GM12878 (cell line): Measurements from ENCODE around the gene LRRC63. TPM values are rescaled to one million over a fixed set of nuclear protein-coding genes. Genes with fewer than 3 reads are reported as not detected.

ENCODE experiments used
- ATAC-seq: fragments of 200-7000 bp; cut with Tn5 transposase; 3 replicates; pipeline ENCODE4 v1.9.1; 2020; ENCODE audit warnings: mild to moderate bottlenecking, moderate library complexity
- BruUV-seq: library from RNA; stranded (reverse); fragments of 400-500 nt; replicated peaks from 2 replicates; lab custom pipeline; 2021; lab: Mats Ljungman, UMichigan
- CTCF ChIA-PET: fragments of 300-600 bp; sonication (Branson Sonifier 250); formaldehyde crosslinking; extraction: SDS; loops from one replicate; lab custom pipeline; 2021; ENCODE audit warnings: inconsistent platforms; lab: Yijun Ruan, JAX
- POLR2A ChIA-PET: fragments of 350-600 bp; formaldehyde crosslinking; extraction: SDS; loops from one replicate; lab custom pipeline; 2021; ENCODE audit warnings: inconsistent platforms; lab: Charles Lee
- RAD21 ChIA-PET: fragments of 300-600 bp; sonication (Branson Sonifier 250); formaldehyde crosslinking; loops from one replicate; lab custom pipeline; 2023; ENCODE audit warnings: antibody characterized with exemption; ENCODE audit not compliant: unreplicated experiment; lab: Charles Lee
- SMC1A ChIA-PET: fragments of 300-600 bp; sonication (Branson Sonifier 250); formaldehyde crosslinking; loops from one replicate; lab custom pipeline; 2023; ENCODE audit not compliant: unreplicated experiment, uncharacterized antibody; lab: Charles Lee
- DNase-seq: peaks from one replicate; pipeline ENCODE4 v3.0.0-alpha.2; 2011; ENCODE audit warnings: low read depth, low spot score
- FAIRE-seq: peaks from 3 replicates; lab custom pipeline; 2011; peaks lifted over from hg19 to GRCh38; lab: Jason Lieb, UNC
- H2AFZ ChIP-seq: 2 replicates; pipeline ENCODE4 v1.6.0; 2011; ENCODE audit warnings: low read depth, low read length, control low read depth; ENCODE audit not compliant: control insufficient read depth
- H3K27ac ChIP-seq: 2 replicates; pipeline ENCODE4 v1.5.1; 2011; ENCODE audit warnings: control low read depth; ENCODE audit not compliant: control insufficient read depth, insufficient read depth
- H3K27me3 ChIP-seq, 2 experiments: replicated peaks in 1 of 2; 2 replicates each; pipeline versions ENCODE4 v1.6.0 to v1.6.1; 2011; ENCODE audit warnings: low read length in 1 of 2; ENCODE audit not compliant: control insufficient read depth in 2 of 2, insufficient read depth in 2 of 2
- H3K36me3 ChIP-seq, 2 experiments: 2 replicates each; pipeline ENCODE4 v1.5.1; 2011; ENCODE audit warnings: low read length in 1 of 2; ENCODE audit not compliant: control insufficient read depth in 2 of 2, insufficient read depth in 2 of 2
- H3K4me1 ChIP-seq: 2 replicates; pipeline ENCODE4 v1.6.1; 2011; ENCODE audit warnings: mild to moderate bottlenecking, low read length, moderate library complexity, mixed read lengths; ENCODE audit not compliant: control insufficient read depth, insufficient read depth
- H3K4me2 ChIP-seq: 2 replicates; pipeline ENCODE4 v1.6.0; 2011; ENCODE audit warnings: control low read depth; ENCODE audit not compliant: control insufficient read depth, insufficient read depth
- H3K4me3 ChIP-seq: fragments of 200-600 bp; sonication (generic); 2 replicates; pipeline ENCODE4 v1.5.1; 2016
- H3K79me2 ChIP-seq: 2 replicates; pipeline ENCODE4 v1.6.0; 2011; ENCODE audit warnings: low read length; ENCODE audit not compliant: control insufficient read depth, insufficient read depth
- H3K9ac ChIP-seq: 2 replicates; pipeline ENCODE4 v1.8.0; 2011; ENCODE audit warnings: low read length, control low read depth, mixed read lengths; ENCODE audit not compliant: control insufficient read depth, insufficient read depth
- H3K9me3 ChIP-seq: replicated peaks from 3 replicates; pipeline ENCODE4 v1.5.1; 2011; ENCODE audit warnings: mild to moderate bottlenecking, low read length; ENCODE audit not compliant: control insufficient read depth, insufficient read depth
- H4K20me1 ChIP-seq: 2 replicates; pipeline ENCODE4 v1.6.0; 2011; ENCODE audit not compliant: control insufficient read depth, insufficient read depth
- BHLHE40 ChIP-seq, 2 experiments: fragments of 450-650 bp in 1 of 2; IDR thresholded peaks; 2 replicates each; pipeline ENCODE4 v1.6.1; 2011 to 2017; ENCODE audit warnings: low read depth in 2 of 2, borderline replicate concordance in 1 of 2, improper control_type of control experiment in 1 of 2, low read length in 1 of 2, mild to moderate bottlenecking in 1 of 2
- CHD1 ChIP-seq: IDR thresholded peaks from 2 replicates; pipeline ENCODE4 v1.6.1; 2012; ENCODE audit warnings: low read depth, low read length, improper control_type of control experiment
- CHD4 ChIP-seq: fragments of 200-600 bp; sonication (generic); IDR thresholded peaks from 2 replicates; pipeline ENCODE4 v1.6.1; 2016; ENCODE audit warnings: mild to moderate bottlenecking
- FOXM1 ChIP-seq: IDR thresholded peaks from 2 replicates; pipeline ENCODE4 v1.6.1; 2012; ENCODE audit warnings: low read depth, mild to moderate bottlenecking, inconsistent platforms, low read length, moderate library complexity
- MYC ChIP-seq: IDR thresholded peaks from 2 replicates; pipeline ENCODE4 v1.6.1; 2011; ENCODE audit warnings: mild to moderate bottlenecking, low read length, moderate library complexity, inconsistent platforms; ENCODE audit not compliant: insufficient read depth, insufficient replicate concordance, insufficient read length, severe bottlenecking
- PML ChIP-seq: IDR thresholded peaks from 2 replicates; pipeline ENCODE4 v1.6.1; 2012; ENCODE audit warnings: low read length, inconsistent platforms
- RB1 ChIP-seq: fragments of 450-650 bp; formaldehyde crosslinking; IDR thresholded peaks from 2 replicates; pipeline ENCODE4 v1.6.1; 2017; ENCODE audit warnings: mild to moderate bottlenecking, borderline replicate concordance
- RBBP5 ChIP-seq: fragments of 200-600 bp; sonication (generic); conservative IDR thresholded peaks from 2 replicates; pipeline ENCODE4 v1.6.1; 2016
- STAT3 ChIP-seq: IDR thresholded peaks from 2 replicates; pipeline ENCODE4 v1.6.1; 2011; ENCODE audit warnings: low read depth, low read length, improper control_type of control experiment
- ZNF274 ChIP-seq: IDR thresholded peaks from one replicate; pipeline ENCODE4 v1.8.0; 2011; ENCODE audit not compliant: insufficient read length, insufficient read depth
- ZNF384 ChIP-seq: IDR thresholded peaks from 2 replicates; pipeline ENCODE4 v1.6.1; 2012; ENCODE audit warnings: low read depth, mild to moderate bottlenecking, low read length, improper control_type of control experiment, borderline replicate concordance
- WGBS: methylation state at CpG from one replicate; pipeline ENCODE4 v1.1.6; 2016; ENCODE audit warnings: low lambda C conversion rate; ENCODE audit not compliant: insufficient replicate concordance, insufficient coverage; ENCODE audit errors: missing lambda C conversion rate; 5-methylcytosine and 5-hydroxymethylcytosine counted together
- in situ Hi-C: fragments of 300-500 bp; cut with MboI; formaldehyde crosslinking; loops from 9 replicates; pipeline ENCODE4 v1.14.3; 2018; ENCODE audit warnings: mixed read lengths
- intact Hi-C: fragments of 100-400 bp; cut with micrococcal nuclease; formaldehyde crosslinking; loops from one replicate; pipeline ENCODE4 v1.14.2; 2022; ENCODE audit not compliant: unreplicated experiment
- polyA plus RNA-seq, 11 experiments: library from polyadenylated mRNA; depleted of rRNA in 4 of 11; unstranded in 6 of 11; stranded (reverse) in 5 of 11; fragments of >200 nt; fragmentation: Nextera tagmentation in 4 of 11; fragmentation: Illumina TruSeq in 1 of 11; extraction: Ambion mirVana in 4 of 11; extraction: Trizol in 1 of 11; gene quantifications; 1 replicate in 1 of 11; 2 replicates in 10 of 11; pipeline versions ENCODE4 v1.2.1 to v1.2.3, GENCODE V29; 2011 to 2016; ENCODE audit warnings: inconsistent platforms in 2 of 11, missing spikeins in 2 of 11, low read depth in 1 of 11
- total RNA-seq, 4 experiments: library from RNA; depleted of rRNA in 3 of 4; stranded (reverse); fragments of >200 nt in 3 of 4; fragmentation: Illumina TruSeq in 1 of 4; extraction: Trizol in 1 of 4; gene quantifications; 2 replicates each; pipeline versions ENCODE4 v1.2.1 to v1.2.3, GENCODE V29; 2013 to 2021
- TF ChIP-seq, protein P1 (sequence below): fragments of 450-650 bp; IDR thresholded peaks from 2 replicates; pipeline ENCODE4 v1.6.1; 2016; ENCODE audit warnings: mild to moderate bottlenecking, moderate library complexity, borderline replicate concordance
- TF ChIP-seq, protein P2 (sequence below): fragments of 450-650 bp; IDR thresholded peaks from 2 replicates; pipeline ENCODE4 v1.6.1; 2017; ENCODE audit warnings: mild to moderate bottlenecking, low read depth, inconsistent platforms; ENCODE audit not compliant: poor library complexity, severe bottlenecking

Gene LRRC63
- total and polyA plus RNA-seq, 10 of the 15 experiments (the other 5 are each of a cell fraction or from before 2014, with no cell fraction given), result 0.34 to 0.98 (median 0.76) TPM; not detected in 1

DNA sequence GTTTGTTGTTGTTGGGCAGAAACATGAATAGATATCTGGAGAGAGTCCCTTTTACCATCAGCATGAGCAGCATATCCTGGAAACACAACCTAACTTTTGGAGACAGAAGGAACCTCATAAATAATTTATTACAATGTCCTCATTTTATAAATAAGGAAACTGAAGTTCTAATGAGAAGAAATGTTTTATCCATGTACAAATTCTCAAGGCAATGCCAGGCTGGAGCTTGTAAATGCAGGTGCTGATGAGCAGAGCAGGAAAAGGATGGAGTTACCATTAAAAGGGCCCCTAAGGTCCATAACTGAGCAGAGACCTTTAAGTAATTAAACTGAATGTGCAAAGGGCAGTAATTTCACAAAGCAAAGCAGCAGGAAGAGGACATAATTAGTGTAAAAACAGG lies 47.1 kb upstream of the LRRC63 start (continued):
- TF ChIP-seq, protein P1, sequence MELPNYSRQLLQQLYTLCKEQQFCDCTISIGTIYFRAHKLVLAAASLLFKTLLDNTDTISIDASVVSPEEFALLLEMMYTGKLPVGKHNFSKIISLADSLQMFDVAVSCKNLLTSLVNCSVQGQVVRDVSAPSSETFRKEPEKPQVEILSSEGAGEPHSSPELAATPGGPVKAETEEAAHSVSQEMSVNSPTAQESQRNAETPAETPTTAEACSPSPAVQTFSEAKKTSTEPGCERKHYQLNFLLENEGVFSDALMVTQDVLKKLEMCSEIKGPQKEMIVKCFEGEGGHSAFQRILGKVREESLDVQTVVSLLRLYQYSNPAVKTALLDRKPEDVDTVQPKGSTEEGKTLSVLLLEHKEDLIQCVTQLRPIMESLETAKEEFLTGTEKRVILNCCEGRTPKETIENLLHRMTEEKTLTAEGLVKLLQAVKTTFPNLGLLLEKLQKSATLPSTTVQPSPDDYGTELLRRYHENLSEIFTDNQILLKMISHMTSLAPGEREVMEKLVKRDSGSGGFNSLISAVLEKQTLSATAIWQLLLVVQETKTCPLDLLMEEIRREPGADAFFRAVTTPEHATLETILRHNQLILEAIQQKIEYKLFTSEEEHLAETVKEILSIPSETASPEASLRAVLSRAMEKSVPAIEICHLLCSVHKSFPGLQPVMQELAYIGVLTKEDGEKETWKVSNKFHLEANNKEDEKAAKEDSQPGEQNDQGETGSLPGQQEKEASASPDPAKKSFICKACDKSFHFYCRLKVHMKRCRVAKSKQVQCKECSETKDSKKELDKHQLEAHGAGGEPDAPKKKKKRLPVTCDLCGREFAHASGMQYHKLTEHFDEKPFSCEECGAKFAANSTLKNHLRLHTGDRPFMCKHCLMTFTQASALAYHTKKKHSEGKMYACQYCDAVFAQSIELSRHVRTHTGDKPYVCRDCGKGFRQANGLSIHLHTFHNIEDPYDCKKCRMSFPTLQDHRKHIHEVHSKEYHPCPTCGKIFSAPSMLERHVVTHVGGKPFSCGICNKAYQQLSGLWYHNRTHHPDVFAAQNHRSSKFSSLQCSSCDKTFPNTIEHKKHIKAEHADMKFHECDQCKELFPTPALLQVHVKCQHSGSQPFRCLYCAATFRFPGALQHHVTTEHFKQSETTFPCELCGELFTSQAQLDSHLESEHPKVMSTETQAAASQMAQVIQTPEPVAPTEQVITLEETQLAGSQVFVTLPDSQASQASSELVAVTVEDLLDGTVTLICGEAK, result no peak
- TF ChIP-seq CHD1 (no peak), BHLHE40 (IDR thresholded peaks at IDR 0.05; ENCODE audit: borderline replicate concordance in 1 of 2, low read depth in 2 of 2, low read length in 1 of 2) (no peak)

DNA sequence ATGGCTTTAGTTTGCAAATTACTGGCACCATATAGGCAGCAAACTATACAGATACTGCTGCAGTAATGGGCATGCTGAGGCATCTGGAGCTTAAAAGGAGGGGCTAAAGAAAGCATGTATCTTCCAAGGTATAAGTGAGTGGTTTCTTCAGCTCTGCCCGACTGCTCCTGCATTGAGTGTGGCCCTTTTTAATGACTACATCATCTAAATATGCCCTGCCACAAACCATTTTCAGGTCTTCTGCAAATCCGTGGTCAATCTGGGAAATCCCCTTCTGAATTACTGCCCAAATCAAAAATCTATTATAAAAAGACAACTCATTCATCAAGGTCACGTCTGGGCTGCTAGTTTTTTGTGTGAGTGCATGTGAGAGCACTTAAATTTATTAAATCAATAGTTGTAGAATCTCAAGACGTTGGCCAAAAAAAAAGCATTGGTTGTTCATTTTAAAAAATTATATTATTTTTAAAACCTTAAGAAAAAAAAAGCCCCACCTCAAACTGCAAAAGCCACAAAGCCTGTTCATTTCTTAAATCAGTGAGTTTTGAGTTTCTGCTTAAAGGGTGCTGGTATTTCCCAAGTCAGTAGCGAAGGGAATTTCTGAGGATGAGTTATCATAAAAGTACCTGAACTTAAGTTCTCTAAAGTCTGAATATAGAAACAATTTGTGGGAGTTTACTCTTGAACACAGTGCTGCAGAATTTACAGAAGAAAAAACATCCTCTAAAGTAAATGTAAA lies 46.1 kb upstream of the LRRC63 start:
- ChIA-PET RAD21 (interaction anchor here (1.1 to 9.7 kb wide), 2 partner anchors 13 to 94 kb away, joined by 3 to 184 read pairs; partner anchors contain the start of gene LCP1), SMC1A (interaction anchor here (1.4 to 16.5 kb wide), 4 partner anchors 11 to 215 kb away, joined by 3 to 295 read pairs (median 5); partner anchors contain the start of gene LCP1), POLR2A (interaction anchor here (1.0 to 6.4 kb wide), 2 partner anchors 11 to 17 kb away, joined by 6 to 95 read pairs; no protein-coding TSS in a partner anchor), CTCF (interaction anchor here (0.6 to 2.0 kb wide), 6 partner anchors 9 to 158 kb away, joined by 3 to 5 read pairs (median 3); partner anchors contain the start of gene LCP1)
- intact Hi-C loops, result loop anchor here (5.0 kb wide), 1 partner anchor 748 kb away; the partner anchor contains the start of gene SLC25A30
- Histone ChIP-seq H4K20me1 (peaks cover 11% of the 10 kb centered on the region), H3K9ac (peak overlapping the region; percentile 59; the same call in 1 of the 2 replicates), H3K4me2 (peak overlapping the region; percentile 96), H3K27ac (peak overlapping the region; percentile 85), H3K27me3 (no peaks in the 10 kb centered on the region), H3K79me2 (peaks cover 93% of the 10 kb centered on the region), H2AFZ (no peak overlapping the region), H3K4me1 (peaks cover 43% of the 10 kb centered on the region), H3K9me3 (no peaks in the 10 kb centered on the region), H3K36me3 (peaks cover 10 to 28% of the 10 kb centered on the region in 2 experiments), H3K4me3 (peak overlapping the region; percentile 72; the same call in 1 of the 2 replicates)
- TSS peak; percentile 0 for BruUV-seq
- in situ Hi-C loops, result no loop called here
- peak; percentile 84 for DNase-seq
- peak; percentile 41 for FAIRE-seq
- under 1% methylated on average over 5 of the region's 5 CpGs for WGBS
- ATAC-seq, result peak; percentile 74
- TF ChIP-seq ZNF384 (no peak), RB1 (no peak), MYC (no peak), STAT3 (no peak), RBBP5 (no peak), PML (no peak), CHD4 (no peak), ZNF274 (no peak), FOXM1 (peak; percentile 87)
- TF ChIP-seq, protein P2, sequence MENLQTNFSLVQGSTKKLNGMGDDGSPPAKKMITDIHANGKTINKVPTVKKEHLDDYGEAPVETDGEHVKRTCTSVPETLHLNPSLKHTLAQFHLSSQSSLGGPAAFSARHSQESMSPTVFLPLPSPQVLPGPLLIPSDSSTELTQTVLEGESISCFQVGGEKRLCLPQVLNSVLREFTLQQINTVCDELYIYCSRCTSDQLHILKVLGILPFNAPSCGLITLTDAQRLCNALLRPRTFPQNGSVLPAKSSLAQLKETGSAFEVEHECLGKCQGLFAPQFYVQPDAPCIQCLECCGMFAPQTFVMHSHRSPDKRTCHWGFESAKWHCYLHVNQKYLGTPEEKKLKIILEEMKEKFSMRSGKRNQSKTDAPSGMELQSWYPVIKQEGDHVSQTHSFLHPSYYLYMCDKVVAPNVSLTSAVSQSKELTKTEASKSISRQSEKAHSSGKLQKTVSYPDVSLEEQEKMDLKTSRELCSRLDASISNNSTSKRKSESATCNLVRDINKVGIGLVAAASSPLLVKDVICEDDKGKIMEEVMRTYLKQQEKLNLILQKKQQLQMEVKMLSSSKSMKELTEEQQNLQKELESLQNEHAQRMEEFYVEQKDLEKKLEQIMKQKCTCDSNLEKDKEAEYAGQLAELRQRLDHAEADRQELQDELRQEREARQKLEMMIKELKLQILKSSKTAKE, result no peak
